Suprapubic skin (tissue), 3 donors: ENCODE measurements around the gene PHC3.

Experiments
- POLR2A ChIP-seq, 2 donors: fragments of 450-650 bp; IDR thresholded peaks; one replicate each; pipeline ENCODE4 v1.6.1; 2017; ENCODE audit warnings: antibody characterized with exemption in 2 of 2, mild to moderate bottlenecking in 2 of 2, moderate library complexity in 2 of 2
- TF ChIP-seq, protein P1 (sequence below), 2 donors: fragments of 200-600 bp in 1 of 2; fragments of 450-650 bp in 1 of 2; sonication (generic) in 1 of 2; IDR thresholded peaks; one replicate each; pipeline ENCODE4 v1.5.1; 2016 to 2019; ENCODE audit warnings: antibody characterized with exemption in 2 of 2, mild to moderate bottlenecking in 1 of 2, moderate library complexity in 1 of 2

GRCh38 chr3:170180908-170181885, at the start of gene PHC3:
- TF ChIP-seq, protein P1, sequence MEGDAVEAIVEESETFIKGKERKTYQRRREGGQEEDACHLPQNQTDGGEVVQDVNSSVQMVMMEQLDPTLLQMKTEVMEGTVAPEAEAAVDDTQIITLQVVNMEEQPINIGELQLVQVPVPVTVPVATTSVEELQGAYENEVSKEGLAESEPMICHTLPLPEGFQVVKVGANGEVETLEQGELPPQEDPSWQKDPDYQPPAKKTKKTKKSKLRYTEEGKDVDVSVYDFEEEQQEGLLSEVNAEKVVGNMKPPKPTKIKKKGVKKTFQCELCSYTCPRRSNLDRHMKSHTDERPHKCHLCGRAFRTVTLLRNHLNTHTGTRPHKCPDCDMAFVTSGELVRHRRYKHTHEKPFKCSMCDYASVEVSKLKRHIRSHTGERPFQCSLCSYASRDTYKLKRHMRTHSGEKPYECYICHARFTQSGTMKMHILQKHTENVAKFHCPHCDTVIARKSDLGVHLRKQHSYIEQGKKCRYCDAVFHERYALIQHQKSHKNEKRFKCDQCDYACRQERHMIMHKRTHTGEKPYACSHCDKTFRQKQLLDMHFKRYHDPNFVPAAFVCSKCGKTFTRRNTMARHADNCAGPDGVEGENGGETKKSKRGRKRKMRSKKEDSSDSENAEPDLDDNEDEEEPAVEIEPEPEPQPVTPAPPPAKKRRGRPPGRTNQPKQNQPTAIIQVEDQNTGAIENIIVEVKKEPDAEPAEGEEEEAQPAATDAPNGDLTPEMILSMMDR (IDR thresholded peaks at IDR 0.05): no peak
- TF ChIP-seq POLR2A (IDR thresholded peaks at IDR 0.05): peak; percentile 69 to 70
